H1 (cell line): Measurements from ENCODE around the gene DGCR8. TPM values are rescaled to one million over a fixed set of nuclear protein-coding genes. Genes with fewer than 3 reads are reported as not detected.

Experiments used
- BACH1 ChIP-seq: IDR thresholded peaks from 2 replicates; pipeline ENCODE4 v1.6.1; 2012; ENCODE audit warnings: low read length, improper control_type of control experiment
- POLR2AphosphoS5 ChIP-seq: IDR thresholded peaks from 2 replicates; pipeline ENCODE4 v1.6.1; 2011; ENCODE audit warnings: low read depth, low read length
- polyA plus RNA-seq, 7 experiments: library from polyadenylated mRNA; depleted of rRNA in 3 of 7; stranded (reverse) in 5 of 7; unstranded in 2 of 7; fragments of >200 nt in 5 of 7; fragments of 200-250 nt in 2 of 7; gene quantifications; 1 replicate in 5 of 7; 2 replicates in 1 of 7; 4 replicates in 1 of 7; pipeline versions ENCODE4 v1.2.1 to v1.2.3, GENCODE V29; 2011 to 2013; ENCODE audit warnings: missing spikeins in 2 of 7, mixed read lengths in 2 of 7
- total RNA-seq: library from RNA; stranded (reverse); fragmentation: NEBNext Ultra II Directional; extraction: Animal tissue kit (Norgen Biotek cat#: 25700); gene quantifications from 2 replicates; pipeline ENCODE4 v1.2.1, GENCODE V29; 2021

The DGCR8 gene
- total and polyA plus RNA-seq, 2 of the 8 experiments (the other 6 are each of a cell fraction or from before 2014, with no cell fraction given): 23.7 to 43.7 TPM

- no peak for TF ChIP-seq BACH1
- TF ChIP-seq POLR2AphosphoS5: peak; percentile 58; the same call in 1 of the 2 replicates
Measured at GRCh38 chr22:20117633-20118299, 37.7 kb downstream of the DGCR8 start (continued).
